GM12892 (cell line): Measurements from ENCODE around the gene CAGE1.
"Not testable (repeated sequence)": the region's sequence is repeated elsewhere in the genome, so short reads cannot be mapped to it uniquely, and the experiment has no call there.

ENCODE experiments used
- DNase-seq: peaks from one replicate; pipeline ENCODE4 v3.0.0; 2011; ENCODE audit not compliant: insufficient read length
- FAIRE-seq: peaks from 2 replicates; lab custom pipeline; 2011; peaks lifted over from hg19 to GRCh38; lab: Jason Lieb, UNC
- POLR2A ChIP-seq: IDR thresholded peaks from 2 replicates; pipeline ENCODE4 v1.6.1; 2011; ENCODE audit warnings: low read depth, low read length, control low read depth
- POLR2AphosphoS5 ChIP-seq: IDR thresholded peaks from 2 replicates; pipeline ENCODE4 v1.6.1; 2011; ENCODE audit warnings: low read depth, low read length, control low read depth
- TAF1 ChIP-seq: IDR thresholded peaks from 2 replicates; pipeline ENCODE4 v1.6.1; 2011; ENCODE audit warnings: low read depth, mild to moderate bottlenecking, control low read depth, low read length, borderline replicate concordance

The CAGE1 gene

DNA sequence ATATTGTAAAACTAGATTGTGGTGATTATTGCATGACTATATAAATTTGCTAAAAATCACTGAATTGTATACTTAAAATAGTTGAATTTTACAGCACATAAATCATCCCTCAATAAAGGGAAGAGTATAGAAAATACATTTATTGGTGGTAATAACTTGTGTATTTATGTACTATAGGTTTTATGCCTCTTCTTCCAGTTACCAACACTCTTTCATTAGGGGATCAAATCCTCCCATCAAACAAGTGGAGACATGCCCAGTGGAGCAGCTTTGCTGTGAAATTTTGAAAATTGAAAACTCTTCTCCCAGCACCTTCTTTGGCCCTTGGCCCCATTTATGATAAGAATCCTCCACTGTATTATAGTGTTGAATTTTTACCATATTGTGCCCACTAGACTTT lies 66.5 kb downstream of the CAGE1 start:
- FAIRE-seq (no peak), DNase-seq (no peak)
- TF ChIP-seq POLR2A = no peak
- TF ChIP-seq TAF1 = no peak
- no peak for TF ChIP-seq POLR2AphosphoS5

DNA sequence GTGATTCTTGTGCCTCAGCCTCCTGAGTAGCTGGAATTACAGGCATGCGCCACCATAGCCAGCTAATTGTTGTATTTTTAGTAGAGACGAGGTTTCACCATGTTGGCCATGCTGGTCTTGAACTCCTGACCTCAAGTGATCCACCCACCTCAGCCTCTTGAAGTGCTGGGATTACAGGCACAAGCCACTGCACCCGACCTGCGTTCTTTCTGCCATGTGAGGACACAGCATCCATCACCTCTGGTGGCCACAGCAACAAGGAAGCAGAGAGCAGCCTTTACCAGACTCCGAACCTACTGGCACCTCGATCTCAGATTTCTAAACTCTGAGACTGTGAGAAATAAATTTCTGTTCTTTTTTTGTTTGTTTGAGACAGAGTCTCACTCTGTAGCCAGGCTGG lies 67.7 kb downstream of the CAGE1 start:
- FAIRE-seq, DNase-seq: not testable (repeated sequence)

DNA sequence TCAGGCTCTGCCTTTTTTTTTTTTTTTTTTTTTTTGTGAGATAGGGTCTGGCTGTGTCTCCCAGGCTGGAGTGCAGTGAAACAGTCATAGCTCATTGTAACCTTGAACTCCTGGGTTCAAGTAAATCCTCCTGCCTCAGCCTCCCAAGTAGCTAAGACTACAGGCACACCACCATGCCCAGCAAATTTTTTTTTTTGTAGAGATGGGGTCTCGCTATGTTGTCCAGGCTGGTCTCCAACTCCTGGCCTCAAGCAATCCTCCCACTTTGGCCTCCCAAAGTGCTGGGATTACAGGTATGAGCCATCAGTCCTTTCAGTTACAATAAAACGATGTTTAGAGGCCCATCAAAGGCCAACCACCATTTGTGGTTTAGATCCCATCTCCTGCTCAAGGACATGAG lies 70.1 kb downstream of the CAGE1 start:
- FAIRE-seq, DNase-seq: not testable (repeated sequence)

DNA sequence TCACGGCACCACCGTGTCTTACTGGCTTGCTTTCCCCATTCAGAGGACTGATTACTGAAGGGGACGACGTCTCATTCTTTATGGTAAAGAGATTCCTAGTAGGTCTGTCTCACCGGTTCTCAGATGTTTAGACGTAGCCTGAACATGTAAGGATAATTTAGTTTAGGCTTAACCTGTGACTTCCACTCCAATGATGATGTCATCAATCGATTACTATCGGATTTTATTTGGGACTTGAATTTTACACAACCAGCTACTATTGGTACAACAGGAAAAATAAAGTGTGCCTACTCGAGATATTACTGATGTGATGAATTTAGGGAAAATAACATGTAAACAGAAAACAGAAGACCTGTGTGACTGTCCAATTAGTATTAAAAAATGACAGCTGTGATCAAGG lies 72.0 kb downstream of the CAGE1 start:
- no peak for TF ChIP-seq POLR2AphosphoS5
- TF ChIP-seq POLR2A = no peak
- no peak for TF ChIP-seq TAF1
- DNase-seq = no peak
- FAIRE-seq = no peak

DNA sequence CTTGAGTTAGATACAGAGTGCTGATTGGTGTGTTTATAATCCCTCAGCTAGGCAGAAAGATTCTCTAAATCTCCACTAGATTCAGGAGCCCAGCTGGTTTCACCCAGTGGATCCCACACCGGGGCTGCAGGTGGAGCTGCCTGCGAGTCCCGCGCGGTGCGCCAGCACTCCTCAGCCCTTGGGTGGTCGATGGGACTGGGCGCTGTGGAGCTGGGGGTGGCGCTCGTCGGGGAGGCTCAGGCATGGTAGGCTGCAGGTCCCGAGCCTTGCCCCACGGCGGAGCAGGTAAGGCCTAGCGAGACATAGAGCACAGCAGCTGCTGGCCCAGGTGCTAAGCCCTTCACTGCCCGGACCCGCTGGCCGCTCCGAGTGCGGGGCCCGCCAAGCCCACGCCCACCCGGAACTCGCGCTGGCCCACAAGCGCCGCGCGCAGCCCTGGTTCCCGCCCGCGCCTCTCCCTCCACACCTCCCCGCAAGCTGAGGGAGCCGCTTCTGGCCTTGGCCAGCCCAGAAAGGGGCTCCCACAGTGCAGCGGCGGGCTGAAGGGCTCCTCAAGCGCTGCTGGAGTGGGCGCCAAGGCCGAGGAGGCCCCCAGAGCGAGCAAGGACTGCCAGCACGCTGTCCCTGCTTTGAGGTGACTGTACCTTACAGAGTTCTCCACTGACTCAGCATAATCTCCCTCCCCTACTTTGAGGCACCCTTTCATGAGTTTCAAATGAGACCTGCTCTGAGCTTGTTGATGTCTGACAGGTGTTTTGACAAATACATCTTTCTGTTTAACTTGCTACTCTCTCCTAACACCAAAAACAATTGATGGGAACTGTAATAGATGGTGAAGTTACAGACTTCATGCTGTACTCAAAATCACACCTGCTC lies 72.6 kb downstream of the CAGE1 start:
- DNase-seq = no peak
- FAIRE-seq = no peak
- no peak for TF ChIP-seq POLR2A

DNA sequence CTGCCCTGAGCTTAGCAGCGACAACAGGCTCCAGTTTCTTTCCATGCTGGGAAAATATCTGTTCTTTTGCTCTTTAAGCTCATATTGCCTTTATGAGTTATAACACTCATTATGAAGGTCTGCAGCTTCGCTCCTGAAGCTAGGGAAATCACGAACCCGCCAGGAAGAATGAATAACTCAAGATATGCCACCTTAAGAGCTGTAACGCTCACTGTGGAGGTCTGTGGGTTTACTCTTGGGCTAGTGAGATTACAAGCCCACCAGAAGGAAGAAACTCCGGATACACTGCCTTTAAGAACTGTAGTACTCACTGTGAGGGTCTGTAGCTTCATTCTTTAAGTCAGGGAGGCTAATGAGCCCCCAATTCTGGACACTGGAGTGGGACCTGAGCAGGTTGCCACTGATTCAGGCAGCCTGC lies 73.6 kb downstream of the CAGE1 start:
- TF ChIP-seq POLR2AphosphoS5 = no peak
- no peak for TF ChIP-seq TAF1
- TF ChIP-seq POLR2A = no peak
- FAIRE-seq (no peak), DNase-seq (no peak)

DNA sequence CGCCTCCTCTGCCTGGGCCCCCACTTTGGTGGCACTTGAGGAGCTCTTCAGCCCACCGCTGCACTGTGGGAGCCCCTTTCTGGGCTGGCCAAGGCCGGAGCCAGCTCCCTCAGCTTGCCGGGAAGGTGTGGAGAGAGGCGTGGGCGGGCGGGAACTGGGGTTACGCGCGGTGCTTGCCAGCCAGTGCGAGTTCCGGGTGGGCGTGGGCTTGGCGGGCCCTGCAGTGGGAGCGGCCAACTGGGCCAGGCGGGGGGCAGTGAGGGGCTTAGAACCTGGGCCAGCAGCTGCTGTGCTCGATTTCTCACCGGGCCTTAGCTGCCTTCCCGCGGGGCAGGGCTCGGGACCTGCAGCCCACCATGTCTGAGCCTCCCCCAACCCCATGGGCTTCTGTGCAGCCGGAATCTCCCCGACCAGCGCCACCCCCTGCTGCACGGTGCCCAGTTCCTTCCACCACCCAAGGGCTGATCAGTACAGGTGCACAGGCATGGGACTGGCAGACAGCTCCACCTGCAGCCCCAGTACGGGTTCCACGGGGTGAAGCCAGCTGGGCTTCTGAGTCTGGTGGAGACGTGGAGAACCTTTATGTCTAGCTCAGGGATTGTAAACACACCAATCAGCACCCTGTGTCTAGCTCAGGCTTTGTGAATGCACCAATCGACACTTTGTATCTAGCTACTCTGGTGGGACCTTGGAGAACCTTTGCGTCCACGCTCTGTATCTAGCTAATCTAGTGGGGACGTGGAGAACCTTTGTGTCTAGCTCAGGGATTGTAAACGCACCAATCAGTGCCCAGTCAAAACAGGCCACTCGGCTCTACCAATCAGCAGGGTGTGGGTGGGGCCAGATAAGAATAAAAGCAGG lies 74.2 kb downstream of the CAGE1 start:
- not testable (repeated sequence) for FAIRE-seq, DNase-seq

DNA sequence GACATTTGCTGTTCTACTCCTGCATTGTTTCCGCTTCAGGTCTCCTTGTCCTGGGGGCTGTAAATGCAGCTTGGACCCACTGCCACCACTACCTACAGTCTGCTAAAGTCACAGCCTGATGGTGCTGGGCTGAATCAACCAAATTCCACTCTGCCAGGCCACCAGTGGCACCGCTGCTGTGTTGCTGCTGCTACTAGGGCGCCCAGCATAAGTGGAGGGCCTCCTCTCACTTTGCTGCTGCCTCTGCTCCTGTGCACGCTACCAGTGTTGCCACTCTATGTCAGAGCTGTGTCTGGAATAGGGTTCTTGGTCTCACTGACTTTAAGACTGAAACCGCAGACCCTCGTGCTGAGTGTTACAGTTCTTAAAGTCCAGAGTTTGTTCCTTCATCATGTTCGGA lies 75.1 kb downstream of the CAGE1 start:
- no peak for DNase-seq
- FAIRE-seq = no peak
- TF ChIP-seq POLR2AphosphoS5 = no peak
- TF ChIP-seq POLR2A = no peak
- no peak for TF ChIP-seq TAF1

DNA sequence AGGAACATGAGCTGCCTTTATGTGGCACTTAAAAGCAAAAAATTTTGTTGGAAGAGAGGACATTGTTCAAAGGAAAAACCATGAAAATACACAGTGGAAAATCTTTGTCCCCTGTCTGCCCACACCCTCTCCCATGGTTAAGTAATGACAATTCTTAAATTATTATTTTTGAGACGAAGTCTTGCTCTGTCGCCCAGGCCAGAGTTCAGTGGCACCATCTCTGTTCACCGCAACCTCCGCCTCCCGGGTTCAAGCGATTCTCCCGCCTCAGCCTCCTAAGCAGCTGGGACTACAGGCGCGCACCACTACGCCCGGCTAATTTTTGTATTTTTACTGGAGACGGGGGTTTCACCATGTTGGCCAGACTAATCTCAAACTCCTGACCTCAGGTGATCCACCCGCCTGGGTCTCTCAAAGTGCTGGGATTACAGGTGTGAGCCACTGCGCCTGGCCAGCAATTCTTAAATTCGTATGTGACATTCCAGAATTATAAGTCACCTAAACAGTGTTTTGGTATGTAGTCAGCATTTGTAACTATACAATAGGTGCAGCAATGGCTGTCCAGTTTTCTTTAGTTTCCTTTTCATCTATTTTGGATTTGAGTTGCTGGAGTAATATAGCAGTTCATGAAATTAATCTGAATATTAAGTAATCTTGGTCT lies 75.9 kb downstream of the CAGE1 start:
- TF ChIP-seq POLR2AphosphoS5 (no peak), POLR2A (no peak), TAF1 (no peak)

DNA sequence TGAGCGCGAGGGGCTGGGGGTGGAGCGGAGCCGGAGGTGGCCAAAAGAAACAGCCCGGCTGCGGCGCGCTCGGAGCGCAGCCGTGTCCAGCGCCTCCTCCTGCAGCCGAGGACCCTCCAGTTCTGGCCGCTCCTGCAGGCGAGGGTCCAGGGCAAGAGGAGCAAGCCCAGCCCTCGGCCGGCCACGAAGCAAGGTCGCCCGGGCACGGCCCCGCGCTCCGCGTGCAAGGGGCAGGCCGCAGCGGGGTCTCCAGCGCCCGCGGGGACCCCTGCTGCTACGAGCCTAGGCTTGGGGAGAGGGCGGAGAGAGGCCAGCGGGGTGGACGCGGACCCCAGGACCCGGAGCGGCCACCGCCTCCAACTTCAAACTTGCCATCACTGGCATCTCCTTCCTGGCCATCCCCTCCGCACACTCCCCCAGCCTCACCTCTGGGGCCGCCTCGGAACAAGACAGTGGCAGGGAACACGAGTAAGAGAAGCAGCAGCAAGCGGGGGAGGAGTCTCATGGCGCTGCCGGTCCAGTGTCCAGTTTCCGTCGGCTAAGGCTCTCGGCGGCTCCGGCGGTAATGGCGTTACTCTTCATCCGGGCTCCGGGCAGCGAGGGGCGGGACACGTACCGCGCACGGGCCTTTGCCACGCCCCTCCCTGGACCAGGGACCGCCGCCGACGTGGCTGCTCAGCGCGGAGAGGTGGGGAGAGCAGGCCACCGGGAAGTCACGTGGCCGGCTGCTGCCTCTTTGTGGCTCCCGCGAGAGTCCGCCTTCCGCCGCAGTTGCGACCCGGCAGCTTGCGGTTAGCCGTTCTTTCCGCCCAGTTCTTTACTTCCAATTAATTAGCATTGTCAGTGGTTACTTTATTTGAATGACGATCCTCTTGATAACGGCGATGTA lies 76.7 kb downstream of the CAGE1 start, which contains the start of gene SSR1:
SSR1 (minus strand) TSS at position 584 of the 889 bp plus-strand sequence; CDS start at position 505, 79 bp downstream.
- peak; percentile 97 for FAIRE-seq
- DNase-seq = peak; percentile 97
- TF ChIP-seq POLR2AphosphoS5 = peak; percentile 86
- TF ChIP-seq POLR2A = peak; percentile 91
- TF ChIP-seq TAF1 = peak; percentile 67; the same call in 1 of the 2 replicates

More for the DNA sequence above, 75.9 kb downstream of the CAGE1 start:
- FAIRE-seq (no peak), DNase-seq (no peak)

DNA sequence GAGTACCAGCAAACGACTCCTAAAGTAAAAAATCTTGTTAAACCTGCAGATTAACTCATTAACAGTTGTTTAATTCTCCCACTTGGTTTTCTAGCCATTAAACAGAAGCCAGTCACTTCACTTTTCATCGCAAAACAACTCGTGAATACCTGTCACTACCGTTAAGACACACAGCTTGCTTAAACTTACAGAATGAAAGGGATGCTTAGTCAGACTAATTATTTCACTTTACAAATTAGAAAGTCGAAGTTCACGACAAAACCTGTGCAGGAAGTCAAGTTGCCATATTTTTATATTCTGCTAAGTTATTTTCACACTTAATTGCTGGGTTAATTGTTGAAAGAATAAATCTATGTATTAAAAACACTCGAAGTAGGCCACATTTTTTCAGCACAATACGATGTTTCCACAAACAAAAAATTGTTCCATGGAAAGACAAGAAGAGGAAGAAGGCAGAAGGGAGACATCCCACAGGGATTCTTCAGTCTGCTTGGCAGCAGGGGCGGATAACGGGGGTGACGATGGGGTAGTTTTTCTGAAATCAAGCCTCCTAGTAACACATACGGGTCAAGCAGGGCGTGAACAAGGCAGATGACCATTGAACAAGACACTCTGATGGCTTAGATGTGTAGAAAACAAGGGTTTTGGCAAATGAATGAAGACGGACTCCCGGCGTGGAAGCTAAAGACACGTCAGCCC lies 77.5 kb downstream of the CAGE1 start:
- TF ChIP-seq POLR2A = no peak
- no peak for TF ChIP-seq POLR2AphosphoS5
- no peak for TF ChIP-seq TAF1
- FAIRE-seq = peak; percentile 30
- DNase-seq = no peak
